K562 (cell line): ENCODE data around the gene TNIP1. TPM values are rescaled to one million over a fixed set of nuclear protein-coding genes. Genes with fewer than 3 reads are reported as not detected.

Source experiments
- CTCF ChIP-seq, 3 experiments: IDR thresholded peaks in 2 of 3; conservative IDR thresholded peaks in 1 of 3; 2 replicates each; pipeline ENCODE4 v1.5.1; 2011 to 2012; ENCODE audit warnings: low read length in 3 of 3, mild to moderate bottlenecking in 3 of 3, control low read depth in 2 of 3, improper control_type of control experiment in 1 of 3, inconsistent platforms in 1 of 3, low read depth in 1 of 3, mixed read lengths in 1 of 3, moderate library complexity in 1 of 3; ENCODE audit not compliant: insufficient read depth in 2 of 3
- E2F1 ChIP-seq: sonication (generic); formaldehyde crosslinking; IDR thresholded peaks from 2 replicates; pipeline ENCODE4 v1.8.1; 2023; ENCODE audit warnings: mild to moderate bottlenecking, missing genetic modification reagents, moderate library complexity
- E4F1 ChIP-seq: fragments of 250-450 bp; sonication (Bioruptor Pico); IDR thresholded peaks from 2 replicates; pipeline ENCODE4 v1.5.0; 2021; ENCODE audit warnings: mild to moderate bottlenecking, borderline replicate concordance
- HLTF ChIP-seq: fragments of 450-650 bp; IDR thresholded peaks from 2 replicates; pipeline ENCODE4 v1.6.1; 2016
- HOXB6 ChIP-seq: fragments of 250-450 bp; sonication (Bioruptor Pico); IDR thresholded peaks from 2 replicates; pipeline ENCODE4 v1.5.1; 2022; ENCODE audit warnings: mild to moderate bottlenecking, borderline replicate concordance
- SAFB2 ChIP-seq: fragments of 200-400 bp; formaldehyde crosslinking; IDR thresholded peaks from 2 replicates; pipeline ENCODE4 v1.6.1; 2018; ENCODE audit warnings: borderline replicate concordance, low read length, low read depth, moderate library complexity; ENCODE audit not compliant: severe bottlenecking
- SRSF7 ChIP-seq: fragments of 200-400 bp; formaldehyde crosslinking; optimal IDR thresholded peaks from 2 replicates; pipeline ENCODE3; 2017; ENCODE audit warnings: mild to moderate bottlenecking, low read depth, low read length
- TGIF2 ChIP-seq: sonication (generic); formaldehyde crosslinking; IDR thresholded peaks from 2 replicates; pipeline ENCODE4 v1.8.1; 2022; ENCODE audit warnings: mild to moderate bottlenecking, missing genetic modification reagents, moderate library complexity
- ZFP91 ChIP-seq: sonication (generic); formaldehyde crosslinking; IDR thresholded peaks from 2 replicates; pipeline ENCODE4 v1.8.0; 2022; ENCODE audit warnings: mild to moderate bottlenecking, missing genetic modification reagents
- polyA plus RNA-seq, 8 experiments: library from polyadenylated mRNA; depleted of rRNA in 4 of 8; stranded (reverse) in 5 of 8; unstranded in 3 of 8; fragments of >200 nt; fragmentation: Nextera tagmentation in 2 of 8; fragmentation: Illumina TruSeq in 1 of 8; extraction: Ambion mirVana in 2 of 8; extraction: Trizol in 1 of 8; gene quantifications; 2 replicates each; pipeline versions ENCODE4 v1.2.1 to v1.2.3, GENCODE V29; 2011 to 2014; ENCODE audit warnings: inconsistent platforms in 1 of 8, missing spikeins in 1 of 8
- total RNA-seq, 7 experiments: library from RNA; depleted of rRNA in 6 of 7; stranded (reverse); fragments of >200 nt in 6 of 7; fragmentation: Illumina TruSeq in 2 of 7; extraction: Trizol in 2 of 7; gene quantifications; 2 replicates each; pipeline versions ENCODE4 v1.2.1 to v1.2.3, GENCODE V29; 2011 to 2021; ENCODE audit warnings: low replicate concordance in 1 of 7

Gene TNIP1
- total and polyA plus RNA-seq, 9 of the 15 experiments (the other 6 are each of a cell fraction or from before 2014, with no cell fraction given) = 0.46 to 41.0 (median 24.6) TPM

- peak; percentile 84 to 98 (median 92) for TF ChIP-seq CTCF (IDR thresholded peaks at IDR 0.05 in 2 of 3, conservative IDR thresholded peaks at IDR 0.05 in 1 of 3; ENCODE audit: insufficient read depth in 2 of 3, low read depth in 1 of 3, low read length in 3 of 3)
- TF ChIP-seq HLTF = no peak
- TF ChIP-seq HOXB6 (CRISPR knock-in tag) = no peak
- no peak for TF ChIP-seq SAFB2
- no peak for TF ChIP-seq E2F1 (CRISPR knock-in tag)
- TF ChIP-seq E4F1 (CRISPR knock-in tag) = no peak
- no peak for TF ChIP-seq TGIF2 (CRISPR knock-in tag)
- TF ChIP-seq ZFP91 (CRISPR knock-in tag) = no peak
- no peak for TF ChIP-seq SRSF7
Measured at GRCh38 chr5:151047814-151048425, 32.9 kb downstream of the TNIP1 start (continued).
